GM23248 (cell line): Measurements from ENCODE around the gene SP3.

Experiments used
- EZH2 ChIP-seq: fragments of 200-600 bp; sonication (generic); IDR thresholded peaks from 2 replicates; pipeline ENCODE4 v1.6.1; 2018; ENCODE audit warnings: antibody characterized with exemption, mild to moderate bottlenecking; ENCODE audit not compliant: insufficient read depth, poor library complexity, severe bottlenecking
- EZH2phosphoT487 ChIP-seq: fragments of 200-600 bp; sonication (generic); IDR thresholded peaks from 2 replicates; pipeline ENCODE4 v1.6.1; 2018; ENCODE audit warnings: antibody characterized with exemption, moderate library complexity, mild to moderate bottlenecking, low read depth; ENCODE audit not compliant: insufficient read depth

- no peak for TF ChIP-seq EZH2phosphoT487
- no peak for TF ChIP-seq EZH2
Measured at GRCh38 chr2:173963323-173963816, 1.8 kb downstream of the SP3 start.
